Right hindlimb (tissue), 1 donor: ENCODE results near the gene SLC30A7.

Experiments used
- DNase-seq: peaks from one replicate; pipeline ENCODE4 v3.0.0-alpha.2; 2018

Gene SLC30A7

DNA sequence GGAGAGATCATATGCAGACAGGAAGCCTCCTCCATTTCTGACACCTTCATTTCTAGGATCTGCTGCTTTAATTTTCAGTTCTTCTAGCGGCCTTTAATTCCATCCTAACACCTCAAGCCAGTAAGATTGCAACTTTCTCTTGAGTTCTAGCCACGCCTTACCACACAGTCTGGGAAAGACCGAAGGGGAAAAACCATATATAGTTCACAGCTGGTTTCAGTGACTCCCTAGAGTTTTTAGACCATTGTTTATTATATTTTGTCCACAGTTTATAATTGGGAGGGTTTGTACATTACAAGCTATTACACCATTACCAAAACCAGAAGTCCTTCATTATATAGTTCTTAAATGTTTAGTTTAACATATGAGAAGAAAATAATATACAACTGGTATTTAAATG is 92.2 kb downstream of the SLC30A7 start:
- DNase-seq: no peak

DNA sequence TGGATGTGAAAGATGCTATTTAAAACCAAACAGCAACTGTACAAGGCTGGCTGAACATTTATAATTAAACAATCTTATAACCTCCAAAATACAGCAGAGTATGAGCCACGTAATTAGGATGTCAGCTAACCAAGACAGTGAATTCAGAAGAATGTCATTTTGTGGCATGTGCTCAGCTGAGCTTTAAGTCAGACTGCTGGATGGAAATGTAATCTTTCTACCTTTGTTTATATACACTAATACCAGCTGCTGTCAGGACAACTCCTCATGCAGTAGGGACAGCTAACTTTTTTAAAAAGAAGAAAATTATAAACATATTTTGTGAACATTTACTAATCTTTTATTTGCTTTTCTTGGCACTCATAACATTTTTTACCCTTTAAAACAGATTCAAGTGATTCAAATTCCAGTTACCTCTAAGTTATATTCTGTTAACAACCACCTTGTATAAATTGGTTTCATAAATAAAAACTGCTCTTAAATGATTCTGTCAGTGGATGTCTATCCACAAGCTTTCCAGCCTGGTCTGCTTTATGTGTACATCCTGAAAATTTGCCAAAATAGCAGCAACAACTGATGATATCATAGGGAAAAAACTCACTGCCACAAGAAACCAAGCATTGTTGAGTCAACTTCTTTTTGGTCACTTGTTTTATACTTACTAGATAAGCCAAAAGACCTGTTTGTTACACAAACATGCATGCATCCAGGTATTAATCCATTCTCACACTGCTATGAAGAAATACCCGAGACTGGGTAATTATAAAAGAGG is 93.6 kb downstream of the SLC30A7 start:
- no peak for DNase-seq

DNA sequence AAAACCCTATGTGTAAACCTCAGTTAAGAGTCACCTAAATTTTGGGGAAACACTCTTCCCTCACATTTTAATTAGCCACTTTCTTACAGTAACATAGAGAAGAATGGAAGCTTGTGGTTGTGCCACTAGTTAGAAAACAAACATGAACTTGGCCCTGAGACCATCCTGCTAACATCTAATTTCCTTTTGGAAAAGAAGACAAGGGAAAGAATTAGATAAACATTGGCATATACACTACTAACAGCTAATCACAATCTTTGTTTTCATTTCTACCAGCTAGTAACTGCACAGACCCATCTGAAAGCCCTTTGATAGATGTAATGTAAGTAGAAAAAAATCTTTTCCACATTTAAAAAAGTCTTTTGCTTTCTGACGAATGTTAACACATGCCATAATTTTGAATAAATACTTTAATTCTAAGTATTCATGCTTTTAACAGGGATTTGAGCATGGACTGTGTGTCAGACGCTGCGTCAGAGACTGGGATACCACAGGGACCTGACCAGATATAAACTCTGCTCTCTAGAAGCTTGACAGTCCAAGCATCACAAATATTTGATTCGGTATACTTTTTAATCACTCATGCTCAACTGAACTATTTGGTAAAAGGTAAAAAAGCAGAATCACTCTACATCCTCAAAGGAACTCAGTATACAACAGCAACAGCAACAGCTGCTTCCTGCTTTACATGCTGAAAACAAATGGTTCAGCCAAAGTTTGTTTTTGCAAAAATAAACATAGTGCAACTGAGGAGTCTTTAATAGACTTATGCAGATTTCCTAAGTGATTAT is 99.5 kb downstream of the SLC30A7 start:
- no peak for DNase-seq

DNA sequence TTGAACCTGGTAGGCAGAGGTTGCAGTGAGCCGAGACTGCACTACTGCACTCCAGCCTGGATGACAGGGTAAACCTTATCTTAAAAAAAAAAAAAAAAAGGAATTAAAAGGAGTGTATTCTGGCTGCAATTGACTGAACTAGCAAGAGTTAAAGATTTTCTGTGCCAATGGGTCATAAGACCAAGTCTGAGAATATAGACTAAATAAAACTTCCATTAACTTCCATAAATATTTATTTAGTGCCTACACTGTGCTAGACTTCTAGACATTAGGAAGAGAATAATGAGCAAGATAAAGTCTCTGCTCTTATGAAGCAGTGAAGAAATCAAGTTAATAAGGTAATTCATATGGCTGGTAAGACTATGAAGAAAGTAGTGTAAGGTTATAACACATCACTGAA is 102.5 kb downstream of the SLC30A7 start:
- no peak for DNase-seq

DNA sequence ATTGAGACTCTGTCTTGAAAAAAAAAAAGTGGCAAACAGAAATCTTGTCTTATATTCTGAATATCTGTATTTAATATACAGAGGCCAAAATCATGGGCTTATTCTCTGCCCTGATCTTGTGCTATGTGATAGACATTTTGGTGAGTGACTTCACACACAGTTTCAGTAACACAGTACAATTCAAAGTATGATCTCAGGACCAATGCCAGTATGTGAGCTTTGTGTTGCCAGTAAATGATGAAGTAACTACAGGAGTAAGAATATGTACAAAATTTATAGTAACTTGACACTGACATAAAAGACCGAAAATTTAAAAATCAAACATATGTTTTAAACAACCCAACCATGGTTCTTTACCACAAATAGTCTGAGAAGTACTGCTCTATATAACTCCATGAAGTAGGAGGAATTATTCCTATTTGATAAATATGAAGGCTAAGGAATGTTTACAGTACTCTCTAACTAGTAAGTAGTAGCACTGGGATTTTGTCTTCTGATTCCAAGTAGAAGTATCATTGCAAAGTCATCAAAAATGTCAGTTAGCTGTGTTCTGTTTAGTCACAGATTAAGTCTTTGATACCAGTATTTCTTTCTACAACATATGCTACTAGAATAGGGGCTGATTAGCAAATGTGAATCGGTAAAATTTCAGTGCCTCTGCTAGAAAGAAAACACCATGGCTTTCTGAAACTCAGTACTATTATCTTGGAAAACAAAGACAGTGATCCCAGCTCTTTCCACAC is 104.4 kb downstream of the SLC30A7 start:
- no peak for DNase-seq

DNA sequence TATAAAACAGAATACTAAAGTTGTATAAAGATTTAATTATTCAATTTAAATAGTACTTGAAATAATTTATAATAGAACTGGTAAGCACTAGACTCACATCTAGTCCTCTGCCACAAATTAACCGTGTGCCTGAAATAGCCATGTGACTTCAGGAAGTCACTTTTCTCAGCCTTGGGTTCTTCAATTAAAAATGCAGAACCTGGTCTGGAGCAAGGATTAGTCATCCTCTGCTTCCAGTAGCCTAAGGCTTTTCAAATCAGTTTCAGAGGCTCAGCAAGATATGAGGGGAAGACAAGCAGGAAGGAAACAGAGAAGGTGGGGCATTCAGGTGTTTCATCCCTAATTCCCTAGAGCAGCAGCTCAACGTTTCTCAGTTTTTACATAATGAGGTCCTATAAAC is 106.7 kb downstream of the SLC30A7 start:
- no peak for DNase-seq

DNA sequence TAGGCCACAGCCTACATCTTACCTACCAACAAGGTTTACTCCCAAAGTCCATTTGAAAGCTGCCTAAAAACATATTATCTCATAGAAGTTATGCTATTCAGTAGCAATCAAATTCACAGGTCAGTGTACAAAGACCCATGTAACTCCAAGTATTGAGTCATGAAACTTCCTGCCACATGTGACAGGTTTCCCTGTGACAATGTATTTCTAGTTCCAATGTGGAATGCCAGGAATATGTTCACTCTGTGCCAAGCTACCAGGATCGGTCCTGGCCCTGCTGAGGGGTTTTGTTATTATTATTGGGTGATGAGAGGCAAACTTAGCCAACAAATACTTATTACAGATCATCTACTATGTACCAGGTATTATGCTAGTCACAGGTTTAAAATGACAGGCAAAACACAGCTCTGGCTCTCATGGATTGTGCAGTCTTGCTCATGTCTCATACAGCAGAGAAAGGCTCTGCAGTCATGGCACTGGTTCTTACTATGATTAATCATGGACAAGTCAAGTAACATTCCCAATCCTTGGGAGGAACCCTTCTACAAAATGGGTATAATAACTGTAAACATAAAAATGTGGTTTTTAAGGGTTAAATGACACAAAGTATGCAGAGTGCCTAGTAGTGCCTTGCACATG is 107.2 kb downstream of the SLC30A7 start:
- DNase-seq: no peak

DNA sequence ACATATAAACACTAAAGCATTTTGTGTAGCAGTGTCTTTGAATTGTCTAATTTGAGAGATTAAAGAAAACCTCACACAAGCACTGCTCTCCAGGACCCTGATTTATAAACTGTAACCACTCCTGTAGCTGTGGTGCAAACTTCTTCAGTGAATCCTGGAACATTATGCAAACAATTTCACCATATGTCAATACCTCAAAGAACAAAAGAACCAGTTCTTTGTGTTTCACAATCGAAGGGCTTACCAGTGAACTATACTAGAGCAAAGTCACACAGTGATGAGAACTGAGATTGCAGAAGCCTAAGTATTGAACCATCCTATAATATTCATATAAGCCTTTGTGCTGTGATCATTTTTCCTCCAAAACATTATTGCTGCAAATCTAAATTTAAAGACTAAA is 108.2 kb downstream of the SLC30A7 start:
- no peak for DNase-seq

DNA sequence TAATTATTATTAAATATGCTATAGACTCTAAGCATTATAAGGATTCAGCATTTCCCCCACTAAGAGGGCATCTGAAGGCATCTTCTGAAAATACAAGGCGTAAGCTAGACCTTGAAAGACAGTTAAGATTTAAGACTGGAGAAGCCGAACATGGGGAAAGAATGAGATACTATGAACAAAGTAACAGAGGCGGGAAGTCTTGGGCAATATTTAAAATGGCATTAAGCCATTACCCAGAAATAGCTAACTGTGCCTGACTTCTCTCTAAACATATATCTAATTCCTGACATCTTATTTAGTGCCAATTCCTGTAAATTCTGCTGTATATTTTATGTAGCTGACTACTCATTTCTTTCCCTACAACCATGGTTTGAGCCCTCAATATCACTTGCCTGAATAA is 108.8 kb downstream of the SLC30A7 start:
- DNase-seq: no peak

DNA sequence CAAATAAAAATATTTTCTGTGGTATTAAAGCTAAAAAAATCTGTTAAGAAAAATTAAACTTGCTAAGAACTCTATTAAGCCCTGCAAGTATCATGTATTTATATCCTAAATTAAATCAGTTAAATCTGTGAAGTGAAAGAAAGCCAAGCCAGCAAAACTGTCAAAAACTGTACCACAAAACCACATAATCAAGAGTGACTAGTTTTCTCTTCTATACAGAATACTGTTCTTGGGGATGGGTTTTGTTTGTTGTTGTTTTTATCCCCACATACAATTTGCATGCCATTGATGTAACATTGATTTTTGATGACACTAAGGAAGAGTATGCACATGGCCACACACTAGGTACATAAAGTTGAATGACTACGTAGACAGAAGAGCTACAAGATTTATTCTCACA is 109.3 kb downstream of the SLC30A7 start:
- no peak for DNase-seq

DNA sequence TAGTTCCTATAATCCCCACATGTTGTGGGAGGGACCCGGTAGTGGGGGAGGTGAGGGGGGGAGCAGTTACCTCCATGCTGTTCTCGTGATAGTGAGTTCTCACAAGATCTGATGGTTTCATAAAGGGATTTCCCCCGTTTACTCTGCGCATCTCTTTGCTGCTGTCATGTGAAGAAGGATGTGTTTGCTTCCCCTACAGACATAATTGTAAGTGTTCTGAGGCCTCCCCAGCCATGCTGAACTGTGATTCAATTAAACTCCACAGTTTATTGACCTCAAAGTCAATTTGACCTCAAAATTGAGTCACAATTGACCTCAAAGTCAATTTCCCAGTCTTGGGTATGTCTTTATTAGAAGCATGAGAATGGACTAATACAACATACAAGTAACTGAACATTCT is 110.0 kb downstream of the SLC30A7 start:
- no peak for DNase-seq

DNA sequence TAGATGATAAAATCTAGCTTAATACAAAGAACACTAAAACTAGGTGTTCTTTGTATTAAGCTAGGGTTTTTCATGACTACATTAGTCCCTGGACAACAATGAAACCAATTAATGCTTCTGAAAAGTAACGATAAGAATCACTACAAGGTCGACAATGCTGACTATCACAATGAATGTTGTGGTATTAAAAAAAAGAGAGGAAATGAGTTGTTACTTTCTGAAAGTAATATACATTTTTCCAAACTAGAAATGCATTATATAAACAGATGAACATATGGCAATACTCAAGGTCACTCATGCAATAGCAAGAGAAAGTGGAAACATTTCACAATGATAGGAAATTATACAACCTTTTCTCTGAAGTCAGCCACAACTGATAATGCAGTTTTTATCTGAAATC is 110.7 kb downstream of the SLC30A7 start:
- no peak for DNase-seq

DNA sequence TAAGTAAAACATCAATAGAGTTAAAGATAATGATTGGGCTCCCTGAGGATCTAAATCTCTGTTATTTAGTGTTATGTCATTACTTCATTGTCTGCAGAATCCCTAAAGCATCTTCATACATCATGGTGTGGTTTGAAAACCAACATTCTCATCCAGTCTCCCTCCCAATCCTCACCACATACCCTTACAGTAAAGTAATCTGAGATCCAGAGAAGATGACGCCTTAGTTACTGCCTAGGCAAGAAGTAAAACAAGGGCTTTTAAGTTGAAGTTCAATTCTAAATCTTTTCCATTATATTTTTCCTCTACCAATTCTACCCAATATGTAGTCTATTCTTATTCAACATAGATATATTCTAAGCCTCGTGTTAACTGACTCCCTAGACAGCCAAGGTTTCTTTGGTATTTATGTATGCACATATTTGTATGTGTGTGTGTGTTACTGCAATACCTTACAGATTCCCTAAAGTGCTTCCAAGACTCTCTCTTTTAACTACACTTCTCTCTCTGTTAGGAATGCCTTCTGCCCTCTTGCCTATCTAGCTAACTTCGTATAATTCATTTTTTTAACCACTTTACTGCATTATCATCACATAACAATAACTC is 112.4 kb downstream of the SLC30A7 start:
- DNase-seq: no peak

DNA sequence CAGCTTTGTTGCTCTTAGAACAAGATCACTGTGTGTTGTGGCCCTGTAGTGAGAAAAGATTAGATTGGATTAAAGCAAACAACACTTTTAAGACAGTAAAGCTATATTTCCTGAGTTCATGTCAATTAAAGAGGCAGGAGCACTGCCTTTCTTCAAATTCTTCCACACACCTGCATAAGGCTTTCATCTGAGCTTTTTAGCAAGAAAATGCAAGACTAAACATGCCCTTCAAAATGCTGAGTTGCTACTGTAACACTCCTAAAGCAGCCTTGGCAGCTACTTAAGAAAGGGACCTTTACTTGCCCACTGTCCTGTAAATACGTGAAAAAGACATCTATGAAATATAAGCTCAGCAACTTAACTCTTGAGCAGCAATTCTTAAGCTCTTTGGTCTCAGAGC is 117.9 kb downstream of the SLC30A7 start:
- DNase-seq: no peak

DNA sequence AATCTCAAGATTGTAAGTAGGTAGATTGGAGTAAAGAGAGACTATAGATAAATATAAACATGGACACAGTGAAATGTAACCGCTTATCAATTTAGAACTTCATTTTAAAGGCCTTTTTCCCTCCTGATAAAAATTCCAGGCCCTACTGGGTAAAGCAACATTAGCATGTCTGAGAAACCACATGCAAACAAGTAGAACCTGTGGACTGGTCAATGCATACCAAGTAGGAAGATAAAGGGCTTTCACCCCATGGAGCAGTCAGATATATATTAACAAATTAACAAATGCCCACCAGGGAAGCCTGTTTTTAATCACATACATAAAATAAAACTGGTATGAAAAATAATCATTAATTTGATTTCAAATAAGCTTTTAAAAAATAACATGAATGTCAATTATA is 121.6 kb downstream of the SLC30A7 start:
- DNase-seq: no peak

DNA sequence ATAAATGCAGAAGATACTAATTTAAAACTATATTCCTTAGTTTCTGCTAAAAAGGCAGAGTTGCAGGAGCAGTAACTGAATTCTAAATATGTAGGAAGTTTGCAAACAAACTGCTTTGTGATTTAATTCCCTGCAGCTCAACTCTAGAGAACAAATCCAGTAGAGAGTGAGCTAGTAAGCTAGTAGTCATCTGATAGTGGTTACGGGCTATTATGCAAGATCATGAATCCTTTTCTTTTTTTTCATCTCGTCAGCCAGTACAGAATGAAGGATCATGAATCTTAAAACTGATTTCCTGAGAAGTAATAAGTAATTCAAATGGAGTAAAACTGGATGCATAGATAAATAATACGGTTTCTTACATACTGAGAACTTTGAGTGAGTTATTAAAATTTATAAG is 126.4 kb downstream of the SLC30A7 start:
- no peak for DNase-seq

DNA sequence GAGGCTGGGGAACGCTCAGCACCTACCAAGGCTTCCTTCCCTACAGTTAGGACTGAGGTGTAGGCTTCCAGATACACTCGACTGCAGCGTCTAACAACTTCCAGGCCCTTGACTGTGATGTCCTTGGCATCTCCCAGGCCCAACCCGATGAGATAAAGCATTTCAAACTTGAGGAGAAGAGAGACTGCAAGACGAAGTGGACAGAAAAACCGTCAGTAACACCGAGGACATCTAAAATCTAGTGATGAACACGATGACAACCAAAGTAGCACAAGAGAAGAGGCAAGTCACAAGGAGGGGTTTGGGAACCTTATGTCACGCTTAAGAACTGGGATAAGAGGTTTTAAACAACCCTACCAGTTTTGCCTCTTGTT is 129.4 kb downstream of the SLC30A7 start:
- DNase-seq: peak; percentile 32

DNA sequence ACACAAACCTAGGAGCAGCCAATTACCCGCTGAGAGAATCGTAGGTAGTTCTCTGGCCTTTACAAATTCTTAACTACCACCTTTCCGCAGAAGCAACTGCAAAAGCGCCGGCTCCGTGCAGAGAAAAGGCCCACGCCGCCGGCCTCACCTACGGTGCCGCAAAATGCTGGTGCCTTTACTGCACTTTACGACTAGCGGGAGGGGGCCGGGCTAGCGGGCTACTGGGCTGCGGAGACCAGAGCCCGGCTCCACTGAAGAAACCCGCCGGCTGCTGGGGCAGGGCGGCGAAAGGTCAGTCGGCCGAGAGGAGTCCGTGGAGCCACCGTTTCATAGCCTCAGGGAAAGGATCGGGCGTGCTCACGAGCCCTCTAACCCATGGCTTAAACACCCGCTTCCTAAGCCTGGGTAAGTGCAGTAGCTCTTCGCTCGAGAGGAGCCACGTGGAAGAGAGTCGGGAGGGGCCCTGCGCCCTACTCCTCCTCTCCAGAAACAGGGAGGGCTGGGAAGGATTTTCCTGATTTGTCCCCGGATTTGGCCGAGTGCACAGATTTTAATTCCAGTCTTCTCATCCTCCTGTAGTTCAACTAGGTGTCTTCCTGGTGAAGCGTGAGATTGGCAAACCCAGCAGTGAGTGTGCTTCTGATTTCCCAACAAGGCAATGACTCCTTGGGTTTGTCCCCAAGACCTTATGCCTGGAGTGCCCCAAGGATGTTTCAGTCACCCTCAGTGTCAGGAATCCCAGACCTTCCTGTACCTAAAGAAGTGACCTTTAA is 130.0 kb downstream of the SLC30A7 start, which contains the start of gene DPH5:
TSS of gene DPH5 (minus strand) at position 128 of the 773 bp plus-strand sequence. CDS start 341 bp downstream, outside the sequence.
- DNase-seq: peak; percentile 94

DNA sequence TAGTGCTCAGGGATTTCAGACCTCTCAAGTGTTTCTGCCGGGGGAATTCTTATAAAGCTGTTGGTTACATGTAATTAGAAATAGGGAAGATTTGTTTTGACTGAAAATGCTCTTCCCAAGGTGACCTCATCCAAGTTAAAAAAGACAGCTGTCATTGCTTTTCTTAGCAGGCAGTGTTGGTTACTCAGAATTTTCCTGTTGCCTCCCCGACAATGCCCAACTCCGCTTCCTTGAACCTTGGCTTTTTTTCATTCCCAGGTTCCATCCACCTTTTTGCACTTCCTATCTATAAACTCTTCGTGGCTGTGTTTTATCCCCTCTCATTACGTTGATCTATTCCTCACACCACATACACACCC is 130.5 kb downstream of the SLC30A7 start:
- DNase-seq: no peak

DNA sequence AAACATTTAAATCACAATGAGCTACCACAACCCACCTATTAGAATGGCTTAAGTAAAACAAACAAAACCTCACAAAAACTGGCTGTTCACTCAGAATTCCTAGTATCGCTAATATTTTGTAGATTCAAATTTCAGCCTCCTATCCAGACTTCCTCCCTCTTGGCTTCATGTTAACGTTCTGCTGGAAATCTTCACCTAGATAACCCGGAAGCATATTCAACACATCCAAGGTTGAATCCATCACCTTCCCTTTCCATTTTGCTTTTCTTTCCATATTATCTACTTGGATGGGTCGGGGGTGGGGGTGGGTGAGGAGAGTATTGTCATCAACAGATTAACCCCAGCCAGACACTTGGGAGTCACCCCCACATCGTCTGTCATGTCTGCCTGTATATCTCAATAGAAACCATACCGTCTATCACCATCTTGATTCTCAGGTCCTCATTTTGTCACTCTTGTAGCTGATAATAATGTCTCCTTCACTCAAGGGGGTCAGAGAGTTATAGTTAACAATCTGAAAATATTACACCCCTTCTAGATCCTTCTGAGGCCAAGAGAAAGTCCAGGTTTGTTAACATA is 131.4 kb downstream of the SLC30A7 start:
- no peak for DNase-seq

DNA sequence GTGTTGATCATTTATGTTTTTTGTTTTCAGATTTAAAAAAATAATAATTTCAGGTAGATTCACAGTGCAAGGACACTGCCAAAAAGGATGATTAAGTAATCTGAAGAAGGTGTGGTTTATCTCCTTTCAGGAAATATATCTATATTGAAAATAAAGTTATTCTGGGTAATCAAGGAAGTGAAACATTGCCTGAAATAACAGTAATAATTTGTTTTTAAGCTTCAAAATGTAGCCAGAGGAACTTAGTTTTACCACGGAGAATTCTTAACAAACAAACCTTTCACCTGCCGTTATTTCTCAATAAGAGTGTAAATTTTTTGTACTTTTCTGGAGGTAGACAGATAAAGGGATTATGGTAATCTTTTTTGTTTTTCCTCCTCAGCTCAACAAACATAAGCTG is 132.6 kb downstream of the SLC30A7 start:
- no peak for DNase-seq

DNA sequence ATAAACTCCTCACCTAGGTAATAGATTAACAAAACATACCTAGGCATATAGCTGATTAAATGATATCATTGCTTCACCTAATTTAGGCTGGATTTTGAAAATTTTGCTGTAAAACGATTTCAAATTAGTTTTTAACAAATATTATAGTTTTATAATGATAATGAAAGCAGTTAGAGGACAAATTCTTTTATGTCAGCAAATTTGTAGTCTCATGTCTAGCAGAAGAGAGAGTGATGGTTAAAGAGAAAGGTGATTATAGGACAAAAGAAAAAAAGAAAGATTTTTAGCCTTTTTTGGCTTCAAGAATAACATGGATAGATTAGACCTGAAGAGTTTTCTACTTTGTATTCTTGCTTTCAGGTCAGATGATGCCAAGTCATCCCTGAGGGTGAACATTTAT is 133.3 kb downstream of the SLC30A7 start:
- no peak for DNase-seq
